Neuron (in vitro differentiated cells): Measurements from ENCODE around the gene PCNX1.

ENCODE experiments used
- H2AFZ ChIP-seq: one replicate; pipeline ENCODE4 v1.6.1; 2013; ENCODE audit warnings: low read depth, mild to moderate bottlenecking, inconsistent platforms, low read length, moderate library complexity
- H3K27me3 ChIP-seq: one replicate; pipeline ENCODE4 v1.6.1; 2013; ENCODE audit warnings: low read length; ENCODE audit not compliant: insufficient read depth
- H3K36me3 ChIP-seq: one replicate; pipeline ENCODE4 v1.6.1; 2013; ENCODE audit warnings: low read length; ENCODE audit not compliant: insufficient read depth
- H3K4me1 ChIP-seq: one replicate; pipeline ENCODE4 v1.6.1; 2013; ENCODE audit warnings: low read length; ENCODE audit not compliant: insufficient read depth
- H3K4me3 ChIP-seq: 2 replicates; pipeline ENCODE4 v1.5.1; 2013; ENCODE audit warnings: mild to moderate bottlenecking, low read length, moderate library complexity
- H3K9me3 ChIP-seq: one replicate; pipeline ENCODE4 v1.6.1; 2013; ENCODE audit warnings: low read length

The PCNX1 gene

GRCh38 chr14:70964492-70964891, 57.2 kb downstream of the PCNX1 start:
- Histone ChIP-seq H3K4me3 (no peak overlapping the region), H3K36me3 (peaks cover 38% of the 10 kb centered on the region), H3K4me1 (no peaks in the 10 kb centered on the region), H3K27me3 (no peaks in the 10 kb centered on the region), H2AFZ (no peak overlapping the region), H3K9me3 (no peaks in the 10 kb centered on the region)

DNA sequence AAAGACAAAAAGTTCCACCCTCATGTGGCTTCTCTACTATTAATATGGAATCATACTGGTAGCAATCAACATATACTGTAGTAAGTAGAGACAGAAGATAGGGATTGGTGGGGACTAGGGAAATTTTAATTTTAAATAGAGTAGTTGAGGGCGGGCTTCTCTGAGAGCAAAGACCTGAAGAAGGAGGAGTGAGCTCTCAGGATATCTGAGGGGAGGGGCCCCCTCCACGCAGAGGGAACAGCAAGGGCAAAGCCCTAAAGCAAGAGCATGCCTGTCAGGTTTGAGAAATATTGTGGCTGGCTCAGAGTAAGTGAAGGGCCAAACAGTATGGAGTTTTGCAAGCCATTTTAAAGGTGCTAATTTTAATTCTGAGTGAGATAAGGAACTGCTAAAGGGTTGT, 64.3 kb downstream of the PCNX1 start:
- Histone ChIP-seq H3K36me3 (peaks cover 27% of the 10 kb centered on the region), H3K27me3 (no peaks in the 10 kb centered on the region), H3K9me3 (no peaks in the 10 kb centered on the region)

GRCh38 chr14:70972107-70972976, 65.1 kb downstream of the PCNX1 start:
- peaks cover 35% of the 10 kb centered on the region for H3K36me3 ChIP-seq
- no peaks in the 10 kb centered on the region for H3K27me3 ChIP-seq
- H3K9me3 ChIP-seq, result no peaks in the 10 kb centered on the region
- peaks cover 7% of the 10 kb centered on the region for H3K4me1 ChIP-seq
- H2AFZ ChIP-seq, result no peak overlapping the region
- no peak overlapping the region for H3K4me3 ChIP-seq

More for the DNA sequence above, 64.3 kb downstream of the PCNX1 start:
- no peak overlapping the region for H2AFZ ChIP-seq
- no peak overlapping the region for H3K4me3 ChIP-seq
- H3K4me1 ChIP-seq, result no peaks in the 10 kb centered on the region

DNA sequence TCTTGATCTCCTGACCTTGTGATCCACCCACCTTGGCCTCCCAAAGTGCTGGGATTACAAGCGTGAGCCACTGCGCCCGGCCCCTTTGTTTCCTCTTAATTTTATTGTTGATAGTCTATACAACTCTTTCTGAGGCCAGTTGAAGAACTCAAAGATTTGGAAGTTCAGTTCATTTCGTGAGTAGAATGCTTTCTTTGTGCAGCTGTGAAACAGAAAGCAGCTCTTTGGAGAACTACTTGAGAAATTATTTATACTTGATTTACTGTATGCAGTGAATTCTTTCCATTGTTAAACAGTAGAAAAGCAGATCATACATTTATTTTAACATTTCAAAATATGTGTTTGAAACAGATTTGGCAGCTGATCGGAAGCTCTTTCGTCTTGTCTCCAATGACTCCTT, 69.3 kb downstream of the PCNX1 start:
- Histone ChIP-seq H3K4me3 (no peak overlapping the region), H3K9me3 (no peaks in the 10 kb centered on the region), H3K4me1 (peaks cover 13% of the 10 kb centered on the region), H3K36me3 (peaks cover 36% of the 10 kb centered on the region), H3K27me3 (no peaks in the 10 kb centered on the region), H2AFZ (no peak overlapping the region)

DNA sequence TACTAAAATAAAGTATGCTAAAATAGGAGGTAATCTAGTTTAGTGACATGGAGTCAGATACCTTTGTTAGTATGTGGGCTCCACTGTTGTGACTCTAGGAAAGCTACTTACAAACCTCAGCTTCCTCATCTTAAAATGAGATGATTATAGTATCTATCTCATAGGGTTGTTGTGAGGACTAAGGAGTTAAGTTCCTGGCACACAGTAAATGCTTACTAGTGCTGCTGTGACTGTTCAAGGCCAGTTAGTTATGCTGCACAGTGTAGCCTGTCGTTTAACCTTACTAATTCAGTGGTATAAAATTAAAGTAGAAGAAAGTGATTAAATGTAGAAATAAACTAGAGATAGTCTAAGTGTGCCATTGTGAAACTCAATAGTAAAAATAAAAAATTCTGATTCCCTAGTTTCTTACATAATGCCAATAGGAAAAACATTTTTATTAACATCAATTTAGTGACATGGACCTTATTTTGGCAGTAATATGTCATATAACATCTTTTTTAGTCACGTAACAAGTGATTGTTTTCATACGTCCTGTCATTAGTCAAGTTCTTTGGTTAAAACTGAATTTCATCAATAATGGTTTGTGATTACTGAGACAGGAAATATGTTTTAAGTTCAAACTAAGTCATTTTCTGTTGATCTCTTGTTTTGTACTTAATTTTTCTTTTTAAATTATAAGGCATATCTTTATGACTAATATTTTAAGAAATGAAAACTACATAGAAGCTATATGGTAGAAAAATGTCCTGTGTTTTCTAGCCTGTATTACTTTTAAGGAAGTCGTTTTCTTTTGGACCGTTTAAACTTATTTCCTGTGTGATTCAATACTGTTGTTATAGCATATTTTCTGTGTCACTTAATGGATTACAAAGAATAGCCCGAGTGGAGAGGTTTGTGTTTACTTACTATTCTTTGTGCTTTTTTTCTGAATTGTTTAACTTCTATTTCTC, 74.0 kb downstream of the PCNX1 start:
- no peaks in the 10 kb centered on the region for H3K27me3 ChIP-seq
- H3K36me3 ChIP-seq, result peaks cover 25% of the 10 kb centered on the region
- no peaks in the 10 kb centered on the region for H3K9me3 ChIP-seq
- no peak overlapping the region for H3K4me3 ChIP-seq
- peaks cover 13% of the 10 kb centered on the region for H3K4me1 ChIP-seq
- no peak overlapping the region for H2AFZ ChIP-seq

DNA sequence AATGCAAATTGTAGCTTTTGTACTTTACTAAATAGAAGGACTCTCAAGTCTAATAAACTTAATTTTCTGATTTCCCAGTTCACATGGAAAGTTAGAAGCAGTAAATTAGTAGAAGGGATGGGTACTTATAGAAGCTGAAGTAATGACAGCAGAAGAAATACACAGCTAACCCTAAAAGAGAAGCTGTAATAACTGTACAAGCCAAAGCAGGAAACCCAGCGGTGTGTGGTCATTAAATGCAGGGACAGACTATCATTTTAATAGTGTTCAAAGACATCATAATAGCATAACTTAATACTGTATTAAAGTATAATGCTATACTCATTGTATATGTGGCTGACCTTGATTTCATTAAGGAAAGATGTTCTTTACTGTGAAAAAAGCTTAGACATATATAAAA, 74.9 kb downstream of the PCNX1 start:
- H3K4me1 ChIP-seq, result peaks cover 7% of the 10 kb centered on the region
- H3K27me3 ChIP-seq, result no peaks in the 10 kb centered on the region
- H3K4me3 ChIP-seq, result no peak overlapping the region
- H3K9me3 ChIP-seq, result no peaks in the 10 kb centered on the region
- H2AFZ ChIP-seq, result no peak overlapping the region
- H3K36me3 ChIP-seq, result peaks cover 19% of the 10 kb centered on the region

- Histone ChIP-seq H3K4me1 (no peaks in the 10 kb centered on the region), H2AFZ (no peak overlapping the region), H3K27me3 (no peaks in the 10 kb centered on the region), H3K4me3 (no peak overlapping the region), H3K9me3 (no peaks in the 10 kb centered on the region), H3K36me3 (no peaks in the 10 kb centered on the region)
Measured at GRCh38 chr14:70987041-70987440, 79.8 kb downstream of the PCNX1 start.

GRCh38 chr14:70988452-70988851, 81.2 kb downstream of the PCNX1 start:
- Histone ChIP-seq H3K4me1 (no peaks in the 10 kb centered on the region), H3K9me3 (no peaks in the 10 kb centered on the region), H3K4me3 (no peak overlapping the region), H3K36me3 (no peaks in the 10 kb centered on the region), H3K27me3 (no peaks in the 10 kb centered on the region), H2AFZ (no peak overlapping the region)

DNA sequence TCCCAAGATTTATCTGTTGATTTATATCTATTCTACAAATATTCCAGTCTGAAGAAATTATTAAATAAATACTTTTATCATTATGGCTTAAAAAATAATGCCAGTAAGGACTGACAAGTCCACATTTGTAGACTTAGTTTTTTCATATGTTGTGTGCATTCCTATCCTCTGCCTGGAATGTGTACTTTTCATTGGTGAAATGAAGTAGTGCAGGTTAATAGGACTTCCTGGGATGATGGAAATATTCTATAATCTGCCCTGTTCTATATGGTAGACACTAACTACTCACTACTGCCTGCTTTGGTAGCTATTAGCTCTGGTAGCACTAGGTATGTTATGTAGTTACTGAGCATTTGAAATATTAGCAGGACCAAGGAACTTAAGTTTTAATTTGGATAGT, 86.7 kb downstream of the PCNX1 start:
- peaks cover 8% of the 10 kb centered on the region for H3K36me3 ChIP-seq
- no peaks in the 10 kb centered on the region for H3K9me3 ChIP-seq
- H3K4me3 ChIP-seq, result no peak overlapping the region
- H3K27me3 ChIP-seq, result no peaks in the 10 kb centered on the region
- no peak overlapping the region for H2AFZ ChIP-seq
- H3K4me1 ChIP-seq, result no peaks in the 10 kb centered on the region

- Histone ChIP-seq H2AFZ (no peak overlapping the region), H3K36me3 (peaks cover 8% of the 10 kb centered on the region), H3K9me3 (no peaks in the 10 kb centered on the region), H3K4me1 (no peaks in the 10 kb centered on the region), H3K27me3 (no peaks in the 10 kb centered on the region), H3K4me3 (no peak overlapping the region)
Measured at GRCh38 chr14:70995211-70995610, 88.0 kb downstream of the PCNX1 start.

GRCh38 chr14:70995671-70996070, 88.4 kb downstream of the PCNX1 start:
- Histone ChIP-seq H3K27me3 (no peaks in the 10 kb centered on the region), H3K4me1 (no peaks in the 10 kb centered on the region), H2AFZ (no peak overlapping the region), H3K36me3 (peaks cover 8% of the 10 kb centered on the region), H3K4me3 (no peak overlapping the region), H3K9me3 (no peaks in the 10 kb centered on the region)

DNA sequence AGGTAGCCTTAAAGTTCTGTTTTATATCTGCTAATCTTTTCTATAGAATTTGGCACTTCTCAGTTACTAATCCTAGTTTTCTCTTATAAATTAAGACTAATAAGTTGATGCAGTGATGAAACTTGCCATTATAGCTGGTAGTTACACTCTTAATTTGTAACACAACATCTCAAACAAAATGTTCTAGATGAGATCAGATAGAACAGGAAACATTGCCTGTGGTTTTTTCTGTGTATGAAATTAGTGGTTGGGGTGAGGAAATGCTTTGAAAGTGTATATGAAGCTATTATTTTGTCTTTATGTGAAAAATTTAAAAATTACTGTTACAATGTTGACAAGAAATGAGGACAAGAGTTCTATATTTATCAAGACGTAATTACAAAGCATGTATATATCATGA, 91.9 kb downstream of the PCNX1 start:
- no peak overlapping the region for H2AFZ ChIP-seq
- H3K9me3 ChIP-seq, result peaks cover 1% of the 10 kb centered on the region
- H3K4me3 ChIP-seq, result no peak overlapping the region
- peaks cover 11% of the 10 kb centered on the region for H3K36me3 ChIP-seq
- no peaks in the 10 kb centered on the region for H3K4me1 ChIP-seq
- no peaks in the 10 kb centered on the region for H3K27me3 ChIP-seq

DNA sequence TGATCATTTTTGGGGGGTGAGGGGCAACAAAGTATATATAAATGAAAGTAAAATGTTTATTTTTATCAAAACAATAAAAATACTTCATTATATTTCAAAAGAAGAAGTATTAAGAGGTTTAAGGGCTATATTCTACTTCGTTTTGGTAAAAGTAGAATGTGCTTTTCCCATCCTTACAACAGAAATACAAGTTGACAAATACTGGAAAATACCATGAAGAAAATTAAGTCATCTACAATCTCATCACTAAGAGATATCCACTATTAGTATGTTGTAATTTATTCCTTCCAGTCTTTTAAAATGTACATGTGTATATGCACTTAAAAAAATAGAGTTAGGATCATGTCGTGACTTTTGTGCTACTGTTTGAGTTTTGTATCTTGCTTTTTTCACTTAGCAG, 92.8 kb downstream of the PCNX1 start:
- peaks cover 11% of the 10 kb centered on the region for H3K36me3 ChIP-seq
- H2AFZ ChIP-seq, result no peak overlapping the region

More for the DNA sequence above, 92.8 kb downstream of the PCNX1 start:
- Histone ChIP-seq H3K4me3 (no peak overlapping the region), H3K9me3 (peaks cover 2% of the 10 kb centered on the region), H3K4me1 (no peaks in the 10 kb centered on the region), H3K27me3 (no peaks in the 10 kb centered on the region)
